HG03460 (cell line): Measurements from ENCODE around the gene ZNF483.
"Not testable (repeated sequence)": the region's sequence is repeated elsewhere in the genome, so short reads cannot be mapped to it uniquely, and the experiment has no call there.

Source experiments
- ATAC-seq: cut with Tn5 transposase; IDR thresholded peaks from one replicate; pipeline ENCODE4 v1.9.1; 2021; ENCODE audit not compliant: unreplicated experiment

Gene ZNF483

GRCh38 chr9:111610149-111610548 is 85.2 kb downstream of the ZNF483 start:
- ATAC-seq = no peak

- ATAC-seq = no peak
Observed at GRCh38 chr9:111610845-111611244, 85.9 kb downstream of the ZNF483 start.

DNA sequence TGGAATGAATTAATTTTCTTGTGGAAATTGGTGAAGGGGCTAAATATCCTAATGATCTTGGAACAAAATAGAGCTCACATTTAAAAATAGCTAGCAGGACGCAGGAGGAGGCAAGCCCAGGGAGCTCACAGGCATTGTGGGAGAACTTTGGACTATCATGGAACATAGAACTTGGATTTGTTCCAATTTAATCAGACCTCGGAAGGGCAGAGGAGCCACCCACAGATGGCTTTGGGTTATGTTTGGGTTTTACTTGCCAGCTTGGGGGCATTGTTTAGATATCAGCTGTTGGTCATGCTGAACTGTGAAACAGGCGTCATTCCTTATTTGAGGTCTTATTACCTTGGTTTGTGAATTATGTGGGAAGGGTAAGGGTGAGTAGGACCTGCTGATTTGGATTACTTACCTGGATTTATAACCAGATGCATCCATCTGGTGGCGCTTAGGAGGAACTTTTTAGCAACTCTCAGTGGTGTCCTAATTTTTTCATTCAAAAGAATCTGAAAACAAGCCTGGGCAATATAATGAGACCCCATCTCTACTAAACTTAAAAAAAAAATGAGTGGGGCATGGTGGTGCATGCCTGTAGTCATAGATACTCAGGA is 88.6 kb downstream of the ZNF483 start:
- no peak for ATAC-seq

- ATAC-seq = no peak
Observed at GRCh38 chr9:111615928-111616327, 90.9 kb downstream of the ZNF483 start.

DNA sequence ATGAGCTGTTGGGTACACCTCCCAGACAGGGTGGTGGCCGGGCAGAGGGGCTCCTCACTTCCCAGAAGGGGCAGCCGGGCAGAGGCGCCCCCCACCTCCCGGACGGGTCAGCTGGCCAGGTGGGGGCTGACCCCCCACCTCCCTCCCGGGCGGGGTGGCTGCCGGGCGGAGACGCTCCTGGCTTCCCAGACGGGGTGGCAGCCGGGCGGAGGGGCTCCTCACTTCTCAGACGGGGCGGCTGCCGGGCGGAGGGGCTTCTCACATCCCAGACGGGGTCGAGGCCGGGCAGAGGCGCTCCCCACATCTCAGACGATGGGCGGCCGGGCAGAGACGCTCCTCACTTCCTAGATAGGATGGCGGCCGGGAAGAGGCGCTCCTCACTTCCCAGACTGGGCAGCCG is 92.4 kb downstream of the ZNF483 start:
- not testable (repeated sequence) for ATAC-seq

GRCh38 chr9:111621895-111622480 is 97.0 kb downstream of the ZNF483 start:
- ATAC-seq = no peak

- ATAC-seq = no peak
Observed at GRCh38 chr9:111622626-111623025, 97.6 kb downstream of the ZNF483 start.
